Brain microvascular endothelial cell (primary cell): ENCODE results near the gene ERP44.

Experiments
- DNase-seq: peaks from one replicate; pipeline ENCODE4 v3.0.0-alpha.2; 2020
- H3K27ac ChIP-seq: fragments of 250-450 bp; sonication (Bioruptor Pico); 2 replicates; pipeline ENCODE4 v1.5.1; 2020; ENCODE audit warnings: mild to moderate bottlenecking, moderate library complexity
- H3K27me3 ChIP-seq: fragments of 250-450 bp; sonication (Bioruptor Pico); replicated peaks from 2 replicates; pipeline ENCODE4 v1.5.1; 2020; ENCODE audit warnings: mild to moderate bottlenecking
- H3K36me3 ChIP-seq: fragments of 250-450 bp; sonication (Bioruptor Pico); replicated peaks from 2 replicates; pipeline ENCODE4 v1.5.1; 2020; ENCODE audit warnings: mild to moderate bottlenecking
- H3K4me3 ChIP-seq: 2 replicates; pipeline ENCODE4 v1.5.1; 2011; ENCODE audit warnings: low read depth, mild to moderate bottlenecking, control low read depth, low read length, moderate library complexity
- in situ Hi-C: cut with HindIII; loops from 2 replicates; pipeline ENCODE4 v1.10.0; 2017; ENCODE audit warnings: low sequenced_read_pairs, low pct_ligation_motif_present
- TF ChIP-seq, protein P1 (sequence below): IDR thresholded peaks from 2 replicates; pipeline ENCODE4 v1.5.1; 2011; ENCODE audit warnings: low read depth, mild to moderate bottlenecking, moderate library complexity, low read length, control low read depth, inconsistent platforms; ENCODE audit errors: missing control alignments

Gene ERP44

DNA sequence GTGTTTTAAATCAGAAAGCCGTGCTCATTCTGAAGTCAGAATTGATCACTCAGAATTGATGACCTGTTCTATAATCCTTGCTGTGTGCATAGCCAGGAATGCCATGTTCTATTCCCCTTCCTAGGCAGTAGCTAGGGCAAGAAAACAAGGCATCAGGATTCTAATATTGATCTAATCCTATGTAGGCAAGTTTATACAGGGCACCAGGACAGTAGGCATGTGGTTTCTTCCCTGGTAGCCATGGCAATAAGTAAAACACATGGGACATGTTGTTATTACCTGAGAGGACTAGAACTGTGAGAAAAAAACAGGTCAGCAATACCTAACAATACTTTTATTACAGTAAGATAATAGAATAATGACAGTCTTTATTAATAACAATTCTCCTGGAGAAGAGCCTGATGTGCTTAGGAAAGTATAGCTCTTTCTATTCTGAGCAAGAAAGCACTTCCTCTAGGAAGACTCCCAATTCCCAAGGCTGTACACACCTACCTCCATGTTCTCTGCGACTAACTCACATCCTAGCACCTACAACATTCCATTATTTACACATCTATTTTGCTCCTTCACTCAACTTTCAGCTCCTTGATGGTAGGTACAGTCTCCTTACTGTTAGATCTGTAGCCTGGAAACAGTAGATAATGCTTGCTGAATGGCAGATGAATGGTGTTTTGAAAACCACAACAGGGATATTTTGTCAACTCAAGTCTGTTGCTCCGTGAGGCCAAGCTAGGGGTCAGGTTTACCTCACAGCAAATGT lies 121.6 kb downstream of the ERP44 start:
- no peak overlapping the region for H3K27ac ChIP-seq
- TF ChIP-seq, protein P1, sequence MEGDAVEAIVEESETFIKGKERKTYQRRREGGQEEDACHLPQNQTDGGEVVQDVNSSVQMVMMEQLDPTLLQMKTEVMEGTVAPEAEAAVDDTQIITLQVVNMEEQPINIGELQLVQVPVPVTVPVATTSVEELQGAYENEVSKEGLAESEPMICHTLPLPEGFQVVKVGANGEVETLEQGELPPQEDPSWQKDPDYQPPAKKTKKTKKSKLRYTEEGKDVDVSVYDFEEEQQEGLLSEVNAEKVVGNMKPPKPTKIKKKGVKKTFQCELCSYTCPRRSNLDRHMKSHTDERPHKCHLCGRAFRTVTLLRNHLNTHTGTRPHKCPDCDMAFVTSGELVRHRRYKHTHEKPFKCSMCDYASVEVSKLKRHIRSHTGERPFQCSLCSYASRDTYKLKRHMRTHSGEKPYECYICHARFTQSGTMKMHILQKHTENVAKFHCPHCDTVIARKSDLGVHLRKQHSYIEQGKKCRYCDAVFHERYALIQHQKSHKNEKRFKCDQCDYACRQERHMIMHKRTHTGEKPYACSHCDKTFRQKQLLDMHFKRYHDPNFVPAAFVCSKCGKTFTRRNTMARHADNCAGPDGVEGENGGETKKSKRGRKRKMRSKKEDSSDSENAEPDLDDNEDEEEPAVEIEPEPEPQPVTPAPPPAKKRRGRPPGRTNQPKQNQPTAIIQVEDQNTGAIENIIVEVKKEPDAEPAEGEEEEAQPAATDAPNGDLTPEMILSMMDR: no peak
- in situ Hi-C loops: no loop called here
- H3K36me3 ChIP-seq: no peaks in the 10 kb centered on the region
- DNase-seq: no peak
- H3K27me3 ChIP-seq: no peaks in the 10 kb centered on the region
- no peak overlapping the region for H3K4me3 ChIP-seq

DNA sequence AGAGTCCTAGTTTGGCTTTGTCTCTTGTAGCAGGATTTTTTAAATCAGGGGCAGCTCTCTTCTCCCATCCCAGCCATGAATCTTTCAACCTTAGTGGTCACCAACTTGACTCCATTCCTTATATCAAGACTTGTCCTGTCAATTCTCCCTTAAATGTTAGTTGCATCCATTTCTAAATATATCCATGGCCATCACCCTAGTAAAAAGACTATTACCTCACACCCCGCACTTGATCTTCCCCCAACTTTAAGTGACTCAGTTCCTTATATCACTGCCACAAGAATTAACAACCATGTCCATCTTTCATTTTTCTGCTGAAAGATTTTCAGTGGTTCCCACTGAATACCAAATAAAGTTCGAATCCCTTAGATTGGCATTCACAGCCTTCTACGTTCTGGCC lies 125.3 kb downstream of the ERP44 start:
- DNase-seq: peak; percentile 0
- Histone ChIP-seq H3K4me3 (no peak overlapping the region), H3K27ac (no peak overlapping the region), H3K27me3 (no peaks in the 10 kb centered on the region), H3K36me3 (no peaks in the 10 kb centered on the region)
- in situ Hi-C loops: no loop called here
- TF ChIP-seq, protein P1: no peak

GRCh38 chr9:99971410-99971809 lies 127.4 kb downstream of the ERP44 start:
- Histone ChIP-seq H3K36me3 (no peaks in the 10 kb centered on the region), H3K4me3 (no peak overlapping the region), H3K27me3 (no peaks in the 10 kb centered on the region), H3K27ac (no peak overlapping the region)
- in situ Hi-C loops: no loop called here
- no peak for DNase-seq
- TF ChIP-seq, protein P1: no peak

DNA sequence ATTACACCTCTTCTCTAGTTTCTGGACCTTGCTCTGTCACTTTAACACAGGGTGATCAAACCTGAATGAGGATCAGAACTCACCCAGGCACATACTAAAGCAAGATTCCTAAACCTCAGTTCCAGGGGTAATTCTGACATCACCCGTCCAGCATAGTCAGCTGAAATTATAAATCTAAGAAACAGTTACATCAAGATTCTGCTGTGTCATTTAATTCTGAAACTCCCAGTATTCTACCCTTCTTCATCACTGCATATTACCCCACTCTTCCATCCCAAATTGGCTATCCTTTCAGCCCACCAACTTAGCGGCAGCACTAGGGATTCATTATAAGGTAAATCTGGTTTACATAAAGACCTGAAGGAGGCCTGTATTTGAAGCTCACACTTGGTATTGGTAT lies 128.3 kb downstream of the ERP44 start:
- no peaks in the 10 kb centered on the region for H3K36me3 ChIP-seq
- no peaks in the 10 kb centered on the region for H3K27me3 ChIP-seq
- H3K27ac ChIP-seq: no peak overlapping the region
- in situ Hi-C loops: no loop called here
- TF ChIP-seq, protein P1: no peak
- no peak for DNase-seq
- H3K4me3 ChIP-seq: no peak overlapping the region

DNA sequence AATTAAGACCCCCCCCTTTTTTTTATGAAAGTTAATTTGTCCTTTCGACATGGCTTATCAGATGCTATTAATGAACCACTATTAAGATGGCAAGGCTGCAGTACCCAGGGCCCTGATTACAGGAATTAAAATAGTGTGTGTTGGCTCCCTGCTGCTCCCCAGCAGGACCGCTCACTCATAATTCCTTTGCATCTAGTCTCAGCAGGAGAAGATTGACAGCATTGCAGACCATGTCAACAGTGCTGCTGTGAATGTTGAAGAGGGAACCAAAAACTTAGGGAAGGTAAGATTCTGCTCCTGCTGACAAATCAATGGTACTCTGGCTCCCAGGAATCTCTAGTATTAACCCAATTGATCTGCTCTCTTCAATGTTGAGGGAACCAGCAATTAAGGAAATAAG lies 131.3 kb downstream of the ERP44 start:
- in situ Hi-C loops: no loop called here
- Histone ChIP-seq H3K27me3 (no peaks in the 10 kb centered on the region), H3K36me3 (no peaks in the 10 kb centered on the region), H3K27ac (no peak overlapping the region), H3K4me3 (no peak overlapping the region)
- TF ChIP-seq, protein P1: no peak
- DNase-seq: no peak

DNA sequence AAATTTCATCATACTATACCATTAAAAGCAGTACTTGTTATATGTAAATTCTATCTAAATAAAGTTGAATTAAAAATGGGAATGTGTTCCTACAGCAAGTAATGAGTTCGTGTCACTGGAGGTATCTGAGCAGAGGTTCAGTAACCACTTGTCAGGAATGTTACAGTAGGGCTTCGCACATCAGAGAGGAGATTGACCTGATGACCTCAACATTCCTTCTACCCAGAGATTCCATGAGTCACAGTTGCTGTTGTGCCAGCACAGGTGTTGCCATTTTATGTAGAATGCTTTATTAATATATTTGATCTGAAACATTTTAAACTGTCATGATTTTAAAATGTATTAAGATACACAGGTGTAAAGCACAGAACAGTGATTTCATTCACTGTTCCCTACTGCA lies 132.1 kb downstream of the ERP44 start:
- H3K36me3 ChIP-seq: no peaks in the 10 kb centered on the region
- peak; percentile 38 for DNase-seq
- H3K4me3 ChIP-seq: no peak overlapping the region
- no peaks in the 10 kb centered on the region for H3K27me3 ChIP-seq
- no peak overlapping the region for H3K27ac ChIP-seq
- in situ Hi-C loops: no loop called here
- TF ChIP-seq, protein P1: no peak
